NOMO-1 (cell line): ENCODE measurements around the gene SLC36A2.

ENCODE experiments used
- DNase-seq, 2 experiments: peaks; one replicate each; lab custom pipeline; 2025; ENCODE audit not compliant: unreplicated experiment in 2 of 2; lab: John Stamatoyannopoulos, UW

Gene SLC36A2

DNA sequence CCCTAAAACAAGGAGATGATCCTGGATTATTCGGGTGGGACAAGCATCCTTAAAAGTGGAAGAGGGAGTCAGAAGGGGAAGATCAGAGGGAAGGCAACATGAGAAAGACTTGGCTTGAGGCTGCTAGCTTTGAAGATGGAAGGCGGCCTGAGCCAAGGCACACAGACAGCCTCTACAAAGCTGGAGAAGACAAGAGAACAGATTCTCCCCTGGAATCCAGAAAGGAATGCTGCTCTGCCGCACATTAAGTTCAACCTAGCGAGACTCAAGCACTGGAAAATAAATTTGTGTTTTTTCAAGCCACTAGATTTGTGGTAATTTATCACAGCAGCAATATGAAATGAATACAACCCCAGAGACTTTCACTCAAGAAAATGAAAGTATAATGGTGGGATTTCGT, 61.7 kb downstream of the SLC36A2 start:
- no peak for DNase-seq

DNA sequence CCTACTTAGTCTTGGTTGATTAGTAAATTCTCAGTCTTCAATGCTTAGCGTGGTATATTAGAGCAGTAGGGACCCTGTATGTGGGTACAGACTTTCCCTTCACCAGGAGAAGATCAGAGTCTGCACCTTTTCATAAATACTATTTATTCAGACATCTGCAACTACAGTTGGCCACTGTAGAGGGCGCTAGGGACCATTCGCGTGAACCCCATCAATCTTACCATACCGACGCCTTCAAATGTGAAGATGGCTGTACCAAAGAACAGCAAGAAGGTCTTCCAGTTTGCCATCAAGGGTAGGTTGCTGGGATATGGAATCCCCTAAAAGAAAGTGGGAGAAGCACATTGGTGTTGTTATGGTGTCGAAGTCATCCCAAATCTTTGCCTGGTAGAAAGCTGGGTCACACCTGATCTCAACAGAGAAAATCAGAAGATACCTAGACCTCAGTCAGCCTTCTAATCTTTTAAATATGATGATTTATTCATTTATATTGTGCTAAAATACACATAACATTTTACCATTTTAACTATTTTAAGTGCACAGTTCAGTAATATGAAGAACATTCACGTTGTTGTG, 62.9 kb downstream of the SLC36A2 start:
- peak; percentile 2 to 10 for DNase-seq

DNA sequence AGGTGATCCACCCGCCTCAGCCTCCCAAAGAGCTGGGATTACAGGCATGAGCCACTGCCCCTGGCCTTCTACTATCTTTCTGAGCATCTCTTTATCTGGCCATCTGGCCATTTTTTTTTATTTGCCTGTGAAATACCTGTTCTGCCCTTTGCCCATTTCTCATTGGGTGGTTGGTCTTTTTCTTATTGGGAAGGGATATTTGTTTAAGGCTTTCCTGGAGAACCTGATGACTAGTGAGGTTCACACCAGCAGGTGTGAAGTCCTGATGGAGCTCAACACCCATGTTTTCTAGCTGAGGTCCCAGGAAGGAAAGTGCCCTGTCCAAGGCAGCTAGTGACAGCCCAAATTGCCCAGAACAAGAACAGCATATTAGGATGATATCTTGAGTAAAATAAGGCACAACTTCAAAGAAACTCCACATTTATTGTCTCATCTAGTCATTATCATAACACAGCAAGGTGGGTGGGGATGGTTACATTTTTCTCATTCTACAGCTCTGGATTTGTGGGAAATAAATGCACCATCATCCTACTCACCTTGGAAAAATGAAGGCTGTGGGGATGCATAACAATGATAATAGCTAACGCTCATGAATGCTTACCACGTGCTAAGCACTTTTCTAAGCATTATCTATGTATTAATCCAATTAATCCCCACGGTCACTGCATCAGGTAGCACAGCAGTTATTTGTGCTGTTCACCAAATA, 64.1 kb downstream of the SLC36A2 start:
- DNase-seq = no peak

GRCh38 chr5:151281001-151281639, 66.2 kb downstream of the SLC36A2 start:
- DNase-seq = no peak

DNA sequence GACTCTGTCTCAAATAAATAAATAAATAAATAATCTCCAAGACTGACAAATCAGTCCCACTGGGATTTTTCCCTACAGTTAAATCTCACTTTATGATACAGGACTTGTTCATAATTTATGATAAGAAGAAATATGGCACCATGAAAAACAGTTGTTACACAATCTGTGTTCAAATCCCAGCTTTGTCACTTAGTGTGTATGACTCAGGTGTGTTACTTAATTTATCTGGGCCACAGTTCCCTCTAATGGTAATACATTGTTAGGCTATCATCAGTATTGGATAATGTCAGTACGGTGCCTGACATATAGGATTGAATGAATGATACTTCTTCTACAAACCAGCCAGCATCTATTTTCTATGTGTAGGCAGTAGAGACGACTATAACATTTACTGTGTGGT, 66.9 kb downstream of the SLC36A2 start:
- DNase-seq = no peak

- no peak for DNase-seq
Observed at GRCh38 chr5:151278845-151279244, 68.5 kb downstream of the SLC36A2 start.

- DNase-seq = no peak
Observed at GRCh38 chr5:151275803-151276202, 71.6 kb downstream of the SLC36A2 start.

GRCh38 chr5:151274666-151275065, 72.7 kb downstream of the SLC36A2 start:
- no peak for DNase-seq

DNA sequence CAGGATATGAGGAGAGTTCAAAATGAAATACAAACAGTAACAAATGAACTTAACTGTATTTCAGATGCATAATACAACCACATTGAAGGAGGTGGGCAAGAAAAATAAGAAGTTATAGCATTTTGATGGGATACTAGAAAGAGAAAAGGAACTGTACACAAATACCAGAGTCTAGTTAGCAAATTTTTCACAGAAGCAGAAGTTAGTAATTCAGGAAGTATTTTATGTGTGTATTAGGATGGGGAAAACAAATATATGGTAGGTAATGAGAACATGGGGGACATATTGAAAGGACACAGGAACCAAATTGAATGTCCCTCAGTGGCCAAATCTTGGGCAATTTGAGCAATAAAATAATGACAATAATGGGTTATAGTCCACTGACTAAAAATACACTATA, 76.0 kb downstream of the SLC36A2 start:
- peak; percentile 24 to 52 for DNase-seq

GRCh38 chr5:151270599-151270998, 76.8 kb downstream of the SLC36A2 start:
- no peak for DNase-seq

DNA sequence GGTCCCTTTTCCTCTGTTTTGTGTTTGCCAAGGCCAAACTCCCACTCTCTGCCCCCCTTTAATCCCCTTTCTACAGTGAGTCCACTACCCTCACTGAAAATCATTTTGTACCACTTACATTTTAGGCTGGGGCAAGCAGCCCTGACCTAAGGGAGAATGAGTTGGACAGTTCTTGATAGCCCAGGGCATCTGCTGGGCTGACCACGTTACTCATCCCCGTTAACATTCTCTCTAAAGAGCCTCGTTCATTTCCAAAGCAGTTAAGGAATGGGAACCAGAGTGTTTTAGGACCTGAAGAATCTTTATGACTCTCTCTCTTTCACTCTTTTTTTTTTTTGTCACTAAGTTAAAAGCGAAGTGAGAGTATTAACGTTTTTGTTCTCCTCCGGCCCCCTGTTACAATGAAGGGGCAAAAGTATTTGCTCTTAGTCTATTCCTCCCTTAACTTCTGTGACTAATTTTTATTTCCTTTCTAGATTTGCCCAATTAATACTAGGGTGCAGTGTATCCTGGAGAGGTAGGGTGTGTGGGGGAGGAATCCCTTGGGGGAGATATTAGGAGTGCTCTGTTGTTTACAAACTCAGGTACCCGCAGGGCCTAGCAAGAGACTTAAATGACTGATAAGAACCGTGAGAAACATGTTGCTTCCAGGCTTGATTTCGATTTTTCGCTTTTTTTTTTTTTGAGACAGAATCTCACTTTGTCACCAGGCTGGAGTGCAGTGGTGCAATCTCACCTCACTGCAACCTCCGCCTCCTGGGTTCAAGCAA, 79.7 kb downstream of the SLC36A2 start:
- DNase-seq = no peak
